ENCODE data around the gene PTAFR.

PTAFR gene

GRCh38 chr1:28194326-28195035 lies 18.0 kb upstream of the PTAFR start:
- no peak for TF ChIP-seq CTCF (IDR thresholded peaks at IDR 0.05; ENCODE audit: control extremely low read depth, extremely low read depth, low read depth, missing control alignments)
- ChIA-PET POLR2A (no interaction called here), CTCF (interaction anchor here (1.3 to 4.7 kb wide), 3 partner anchors 11 to 104 kb away, joined by 4 to 28 read pairs (median 5); no protein-coding TSS in a partner anchor)
- DNase-seq (ENCODE audit: extremely low spot score): no peak

GRCh38 chr1:28193701-28194161 lies 17.2 kb upstream of the PTAFR start:
- POLR2A ChIA-PET: no interaction called here
- no peak for TF ChIP-seq CTCF (IDR thresholded peaks at IDR 0.05; ENCODE audit: control extremely low read depth, extremely low read depth, low read depth, missing control alignments)
- no peak for DNase-seq (ENCODE audit: extremely low spot score)
- CTCF ChIA-PET: interaction anchor here (1.2 to 4.7 kb wide), 3 partner anchors 15 to 103 kb away, joined by 3 to 28 read pairs (median 5); no protein-coding TSS in a partner anchor

GRCh38 chr1:28190996-28191645 lies 14.6 kb upstream of the PTAFR start:
- ChIA-PET CTCF (interaction anchor here (1.4 to 1.5 kb wide), 2 partner anchors 11 to 18 kb away, joined by 3 to 4 read pairs; no protein-coding TSS in a partner anchor), POLR2A (no interaction called here)
- DNase-seq (ENCODE audit: extremely low spot score): no peak
- TF ChIP-seq CTCF (IDR thresholded peaks at IDR 0.05; ENCODE audit: control extremely low read depth, extremely low read depth, low read depth, missing control alignments): no peak

GRCh38 chr1:28190337-28190979 lies 14.0 kb upstream of the PTAFR start:
- TF ChIP-seq CTCF (IDR thresholded peaks at IDR 0.05; ENCODE audit: control extremely low read depth, extremely low read depth, low read depth, missing control alignments): no peak
- CTCF ChIA-PET: no interaction called here
- no peak for DNase-seq (ENCODE audit: extremely low spot score)
- POLR2A ChIA-PET: no interaction called here

- POLR2A ChIA-PET: no interaction called here
- TF ChIP-seq CTCF (IDR thresholded peaks at IDR 0.05; ENCODE audit: control extremely low read depth, extremely low read depth, low read depth, missing control alignments): no peak
- DNase-seq (ENCODE audit: extremely low spot score): no peak
- CTCF ChIA-PET: interaction anchor here (1.5 kb wide), 1 partner anchor 9 kb away, joined by 5 read pairs; no protein-coding TSS in a partner anchor
Observed at GRCh38 chr1:28185071-28185470, 8.6 kb upstream of the PTAFR start.
